ENCODE results near the gene ARHGAP25. TPM values are rescaled to one million over a fixed set of nuclear protein-coding genes. Genes with fewer than 3 reads are reported as not detected.
A peak's percentile ranks its signal among the peaks of the same experiment; 100 is the strongest.

The ARHGAP25 gene
- polyA plus RNA-seq, 4 donors = 5.9 to 8.1 (median 7.8) TPM

DNA sequence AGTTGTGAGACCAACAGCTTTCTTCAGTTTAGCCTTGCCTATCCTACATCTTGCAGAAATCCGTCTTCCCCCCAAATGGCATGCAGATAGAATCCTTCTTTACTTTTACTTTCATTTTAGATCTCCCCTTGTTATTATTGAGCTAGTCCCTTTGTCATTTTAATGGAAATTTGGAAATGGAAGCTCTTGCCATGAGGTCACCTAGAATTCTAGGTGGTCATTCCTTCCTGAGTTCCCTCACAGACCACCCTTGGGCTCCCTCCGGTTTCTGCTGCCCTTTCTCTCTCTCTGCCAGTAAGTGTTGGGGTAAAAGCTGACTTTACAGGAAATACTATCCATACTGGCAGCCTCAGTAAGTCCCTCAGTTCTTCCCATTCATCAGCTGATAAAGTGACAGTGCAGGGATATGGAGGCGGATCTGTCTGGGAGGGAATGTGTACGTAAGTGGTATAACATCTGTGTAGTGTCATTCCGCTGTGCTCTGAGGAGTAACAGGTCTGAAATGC, 30.2 kb downstream of the ARHGAP25 start:
- no peak for DNase-seq (ENCODE audit: low read depth in 4 of 4, low spot score in 3 of 4)

DNA sequence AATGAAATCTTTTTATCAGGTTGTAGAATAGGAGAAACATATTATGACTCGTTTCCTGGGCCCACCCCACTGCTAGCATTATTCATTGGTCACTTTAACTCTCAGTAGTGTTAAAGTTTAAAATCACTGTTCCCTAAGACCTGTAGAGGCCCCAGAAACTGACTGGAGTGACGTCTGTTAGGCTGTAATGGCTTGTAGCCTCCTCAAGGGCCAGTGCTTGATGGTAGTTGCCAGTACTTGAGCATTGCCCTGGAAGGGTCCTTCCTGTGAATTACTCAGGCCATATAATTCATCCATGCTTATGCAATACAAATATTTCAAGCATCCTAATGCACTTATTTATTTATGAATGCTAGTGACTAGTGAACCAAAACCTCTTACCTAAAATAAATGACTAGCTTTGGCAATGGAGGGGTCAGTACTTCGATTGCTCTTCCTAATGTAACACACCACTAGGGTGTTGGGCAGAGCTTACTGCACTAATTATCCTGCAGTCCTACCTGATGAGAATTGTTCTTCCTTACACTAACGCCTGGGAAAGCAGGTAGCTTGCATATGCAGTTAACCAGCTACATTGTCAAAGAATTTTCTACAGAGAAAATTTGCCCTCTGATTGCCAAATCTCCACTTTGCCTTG, 31.2 kb downstream of the ARHGAP25 start:
- DNase-seq (ENCODE audit: low read depth in 4 of 4, low spot score in 3 of 4) = no peak

DNA sequence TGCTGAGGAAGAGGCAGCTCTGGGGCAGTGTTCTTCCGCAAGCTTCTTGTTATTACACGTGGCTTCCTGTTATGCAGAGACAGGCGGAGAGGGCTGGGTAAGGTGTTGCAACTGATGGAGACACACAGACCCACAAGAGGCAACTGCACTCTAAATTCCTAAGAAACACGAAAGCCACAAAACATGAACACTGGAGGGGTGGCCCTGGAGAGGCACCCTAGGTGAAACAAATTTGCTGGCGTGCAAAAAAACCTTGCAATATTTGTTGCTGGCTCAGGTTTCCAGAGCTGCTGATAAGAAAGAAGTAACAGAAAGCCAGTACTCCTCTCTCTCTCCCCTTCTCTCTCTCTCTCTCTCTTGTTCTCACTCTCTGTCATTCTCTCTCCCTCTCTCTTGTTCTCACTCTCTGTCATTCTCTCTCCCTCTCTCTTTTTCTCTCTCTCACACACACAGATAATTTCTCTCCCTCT, 31.8 kb downstream of the ARHGAP25 start:
- no peak for DNase-seq (ENCODE audit: low read depth in 4 of 4, low spot score in 3 of 4)

DNA sequence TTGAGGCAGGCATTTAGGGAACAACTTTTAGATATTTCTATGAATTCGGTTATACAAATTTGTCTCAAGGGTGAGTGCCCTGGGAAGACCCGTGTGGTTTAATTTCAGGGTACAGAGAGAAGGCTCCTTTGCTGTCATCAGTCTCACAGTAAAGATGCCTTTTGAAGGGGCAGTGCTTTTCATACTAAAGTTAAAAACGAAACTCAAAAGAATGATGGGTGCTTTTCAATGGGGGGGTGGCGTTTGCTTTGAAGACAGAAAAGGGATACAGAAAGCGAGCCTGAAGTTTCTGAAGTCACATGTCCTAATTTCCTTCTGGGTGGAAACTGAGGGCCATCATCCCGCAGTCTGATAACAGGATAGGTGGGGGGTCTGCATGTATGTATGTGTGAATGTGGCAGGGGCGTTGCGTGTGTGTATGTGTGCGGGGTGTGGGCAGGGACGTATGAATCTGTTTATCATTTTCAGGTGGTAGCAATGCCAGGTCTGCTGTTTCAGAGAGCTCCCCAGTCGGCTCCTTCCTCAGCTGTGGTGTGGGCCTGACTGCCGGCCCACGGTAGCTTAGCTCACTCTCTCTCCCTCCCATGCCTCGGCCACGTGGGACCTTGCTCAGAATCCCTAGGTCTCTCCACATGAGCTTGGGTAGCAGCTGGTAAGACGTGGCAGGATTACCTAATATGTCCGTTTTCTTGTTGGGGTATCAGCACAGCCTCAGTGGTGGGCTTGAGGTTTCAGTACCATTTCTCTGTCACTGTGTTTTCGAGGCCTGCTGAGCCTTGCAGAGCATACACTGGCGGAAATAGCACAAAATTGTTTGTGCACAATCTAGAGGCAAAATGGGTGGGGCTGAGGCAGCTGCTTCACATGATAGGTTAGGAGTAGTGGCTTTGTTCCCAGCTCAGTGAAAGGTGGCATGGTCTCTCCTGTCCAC, 32.7 kb downstream of the ARHGAP25 start:
- DNase-seq (ENCODE audit: low read depth in 4 of 4, low spot score in 3 of 4) = no peak

DNA sequence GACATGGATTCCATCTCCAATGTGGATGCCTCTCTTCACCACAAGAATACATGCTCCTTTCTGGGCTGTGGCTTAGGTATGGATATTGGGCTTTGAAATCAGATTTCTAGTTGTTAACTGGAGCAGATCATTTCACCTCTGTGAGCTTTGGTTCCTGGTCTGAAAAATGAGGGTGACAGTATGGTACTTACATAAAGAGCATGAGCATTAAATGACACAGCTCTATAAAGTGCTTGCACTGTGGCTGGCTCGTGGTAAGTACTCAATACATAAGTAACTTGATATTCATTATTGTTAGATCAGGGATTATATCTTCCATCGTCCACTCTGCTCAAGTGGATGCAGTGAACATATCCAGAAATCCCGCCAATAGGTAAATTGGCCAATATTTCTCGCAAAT, 33.4 kb downstream of the ARHGAP25 start:
- DNase-seq (ENCODE audit: low read depth in 4 of 4, low spot score in 3 of 4) = no peak

DNA sequence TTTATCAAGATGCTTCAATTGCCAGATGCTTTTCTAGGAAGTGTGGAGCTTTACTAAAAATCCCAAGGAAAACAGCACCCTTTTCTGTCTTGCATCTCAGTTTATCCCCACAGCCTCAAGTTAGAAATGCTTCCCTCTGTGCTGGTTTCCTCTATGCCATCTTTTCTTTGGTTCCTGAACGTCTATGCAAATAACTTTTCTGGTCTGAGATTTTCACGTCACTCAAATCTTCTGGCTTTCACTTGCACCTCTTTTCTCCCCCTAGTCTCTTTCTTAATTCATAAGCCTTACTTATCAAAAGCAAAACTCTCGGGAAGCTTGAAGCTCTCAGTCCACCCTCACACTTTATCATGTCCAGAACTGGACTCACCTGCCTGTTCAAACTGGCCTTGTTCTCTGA, 33.9 kb downstream of the ARHGAP25 start:
- DNase-seq (ENCODE audit: low read depth in 4 of 4, low spot score in 3 of 4) = no peak

DNA sequence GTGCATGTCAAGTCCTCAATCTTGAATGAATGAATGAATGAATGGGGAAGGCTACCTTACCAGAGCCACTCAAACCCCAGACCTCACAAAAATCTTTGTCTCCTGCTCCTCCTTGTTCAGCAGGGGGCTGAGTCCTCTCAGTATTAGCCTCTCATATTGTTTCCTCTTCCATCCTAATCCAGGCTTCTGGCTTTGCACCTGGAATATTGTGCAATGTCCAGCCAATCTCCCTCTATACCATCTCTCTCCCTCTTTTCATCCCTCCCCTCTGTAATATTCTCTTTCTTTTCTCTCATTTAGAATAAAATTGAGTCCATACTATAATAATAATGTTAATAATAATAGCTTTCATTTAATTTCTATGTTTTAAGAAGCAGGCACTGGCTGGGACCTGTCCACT, 34.3 kb downstream of the ARHGAP25 start:
- no peak for DNase-seq (ENCODE audit: low read depth in 4 of 4, low spot score in 3 of 4)

DNA sequence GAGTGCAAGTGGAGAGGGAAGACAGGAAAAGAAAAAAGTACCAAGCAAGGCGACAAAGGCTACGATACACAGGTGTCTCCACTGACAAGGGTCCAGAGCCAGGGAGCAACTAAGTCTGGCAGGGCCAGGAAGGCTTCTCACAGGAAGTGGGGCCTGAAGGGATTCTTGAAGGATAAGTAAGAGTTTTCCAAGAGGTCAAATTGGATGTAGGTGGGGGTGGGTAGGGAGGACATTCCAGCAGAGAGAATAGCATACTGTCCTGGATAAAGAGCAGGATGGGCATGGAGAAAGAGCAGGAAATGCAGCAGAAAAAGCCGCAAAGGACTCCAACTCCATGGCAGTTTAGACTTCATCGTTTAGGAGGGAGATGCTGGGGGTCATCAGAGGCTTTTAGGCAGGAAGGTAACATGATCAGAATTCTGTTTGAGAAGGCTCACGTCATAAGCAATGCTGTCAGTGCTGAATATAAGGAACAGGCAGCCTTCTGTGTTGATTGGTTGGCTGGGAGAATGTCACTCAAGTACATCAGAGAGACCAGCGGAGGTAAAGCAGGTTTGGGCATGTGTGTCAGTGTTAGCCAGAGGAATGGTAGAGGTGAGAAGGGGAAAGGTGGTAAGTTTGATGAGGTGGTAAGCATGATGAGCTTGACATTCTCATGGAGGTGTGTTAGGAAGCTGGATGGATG, 35.1 kb downstream of the ARHGAP25 start:
- no peak for DNase-seq (ENCODE audit: low read depth in 4 of 4, low spot score in 3 of 4)

DNA sequence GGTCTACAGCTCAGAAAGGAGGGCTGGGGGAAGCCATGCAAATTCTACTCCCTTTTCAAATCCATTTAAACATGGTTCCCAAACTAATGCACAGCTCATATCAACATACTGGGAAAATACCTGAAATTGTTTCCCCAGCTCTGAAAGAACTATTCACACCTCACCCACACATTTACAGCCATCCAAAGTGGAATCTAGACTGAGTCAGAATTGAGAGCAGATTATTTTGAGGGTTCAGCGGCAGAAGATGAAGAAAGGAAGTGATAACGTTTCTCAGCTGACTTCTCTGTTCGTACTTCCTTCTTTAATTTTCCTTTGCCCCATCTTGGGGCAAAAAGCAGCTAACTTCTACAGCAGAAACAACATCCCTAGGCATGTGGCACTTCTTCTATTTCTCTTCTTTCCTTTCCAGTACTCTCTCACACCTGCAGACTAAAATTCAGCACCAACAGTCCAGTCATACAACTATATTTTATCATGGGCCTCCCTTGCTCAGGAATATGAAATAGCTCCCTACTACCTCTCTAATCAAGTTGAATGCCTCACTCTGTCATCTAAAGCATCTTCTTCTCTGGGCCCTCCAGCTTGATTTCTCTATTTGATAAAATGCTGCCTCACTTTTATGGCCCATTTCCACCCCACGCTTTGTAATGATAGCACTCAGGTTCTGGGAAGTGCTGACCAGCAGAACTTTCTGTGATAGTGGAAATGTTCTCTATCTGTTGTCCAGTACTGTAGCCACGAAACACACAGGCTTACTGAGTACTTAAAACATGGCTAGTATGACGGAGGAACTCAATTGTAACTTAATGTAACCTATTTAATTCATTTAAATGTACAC, 35.9 kb downstream of the ARHGAP25 start:
- no peak for DNase-seq (ENCODE audit: low read depth in 4 of 4, low spot score in 3 of 4)

DNA sequence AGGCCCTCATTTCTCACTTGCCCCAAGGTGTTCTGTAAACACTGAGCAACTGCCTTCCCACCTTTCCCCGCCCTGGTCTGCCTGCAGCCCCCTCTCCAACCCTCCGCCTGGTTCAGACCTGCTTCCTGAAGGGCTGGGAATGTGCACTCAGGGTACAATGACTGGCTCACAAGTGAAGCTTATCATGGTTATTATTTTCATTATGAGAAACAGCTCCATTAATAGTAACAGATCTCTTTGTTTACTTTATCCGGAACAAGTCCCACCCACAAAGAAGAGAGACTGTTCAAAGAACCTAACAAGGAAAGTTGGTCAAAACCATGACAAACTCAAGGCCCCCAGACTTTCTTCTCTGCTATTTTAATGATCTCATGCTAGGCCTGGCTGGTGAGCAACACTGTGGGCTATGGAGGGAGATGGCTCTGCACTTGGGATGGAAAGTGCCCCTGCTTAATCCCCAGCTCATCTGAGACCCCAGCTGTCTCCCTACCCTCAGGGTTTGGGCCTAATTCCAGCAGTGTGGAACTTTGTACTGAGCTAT, 36.7 kb downstream of the ARHGAP25 start:
- DNase-seq (ENCODE audit: low read depth in 4 of 4, low spot score in 3 of 4) = no peak

DNA sequence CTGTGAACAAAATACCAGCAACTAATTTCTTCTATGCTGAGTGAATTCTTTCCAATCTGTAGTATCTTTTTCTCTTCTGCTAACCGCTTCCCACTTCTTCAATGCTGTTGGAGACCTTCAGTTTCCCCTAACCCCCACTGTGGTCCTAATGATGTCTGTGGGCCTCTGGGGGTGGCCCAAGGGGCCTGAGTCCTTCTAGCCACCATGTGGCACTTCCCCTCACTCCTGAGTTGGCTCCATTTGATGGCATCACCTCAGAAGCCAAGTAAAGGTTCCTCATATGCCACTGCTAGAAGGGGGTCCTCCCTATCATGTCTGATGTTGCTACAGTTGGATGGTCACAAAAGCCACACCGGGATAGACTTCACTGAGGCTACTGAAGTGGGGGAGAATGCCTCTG, 37.5 kb downstream of the ARHGAP25 start:
- DNase-seq (ENCODE audit: low read depth in 4 of 4, low spot score in 3 of 4) = no peak

DNA sequence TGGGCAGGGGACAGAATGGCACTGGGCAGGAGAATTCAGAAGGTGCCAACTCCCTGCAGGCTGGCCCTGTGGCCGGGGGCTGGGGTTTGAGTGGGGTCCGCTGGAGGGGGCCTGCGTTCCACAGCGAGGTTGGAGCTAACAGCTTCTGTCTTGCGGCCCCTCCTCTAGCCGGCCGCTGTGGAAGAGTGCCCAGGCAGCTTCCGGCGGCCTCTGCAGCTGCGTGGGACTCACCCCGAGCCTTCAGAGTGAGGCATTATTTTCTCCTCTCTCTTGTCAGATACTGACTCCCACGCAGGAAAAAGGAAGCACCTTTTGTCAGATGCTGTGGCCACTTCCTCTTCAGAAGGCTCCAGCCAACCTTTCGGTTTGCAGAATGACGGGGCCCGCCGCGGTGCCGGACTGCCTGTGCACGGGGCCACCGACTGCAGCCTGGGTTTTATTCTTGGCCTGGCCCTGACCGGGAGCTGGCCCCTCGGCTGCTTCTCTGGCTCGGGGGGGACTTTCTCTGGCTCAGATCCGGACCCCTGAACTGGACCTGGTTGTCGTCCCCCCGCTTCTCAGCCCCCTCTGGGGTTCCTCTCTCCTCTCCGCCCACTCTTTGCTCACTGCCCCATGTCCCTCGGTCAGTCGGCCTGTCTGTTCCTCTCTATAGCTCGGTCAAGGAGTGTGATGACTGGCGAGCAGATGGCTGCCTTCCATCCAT, 40.1 kb downstream of the ARHGAP25 start:
- peak in 3 of 4 donors; percentile 36 to 56 (median 45) for DNase-seq (ENCODE audit: low read depth in 4 of 4, low spot score in 3 of 4)

DNA sequence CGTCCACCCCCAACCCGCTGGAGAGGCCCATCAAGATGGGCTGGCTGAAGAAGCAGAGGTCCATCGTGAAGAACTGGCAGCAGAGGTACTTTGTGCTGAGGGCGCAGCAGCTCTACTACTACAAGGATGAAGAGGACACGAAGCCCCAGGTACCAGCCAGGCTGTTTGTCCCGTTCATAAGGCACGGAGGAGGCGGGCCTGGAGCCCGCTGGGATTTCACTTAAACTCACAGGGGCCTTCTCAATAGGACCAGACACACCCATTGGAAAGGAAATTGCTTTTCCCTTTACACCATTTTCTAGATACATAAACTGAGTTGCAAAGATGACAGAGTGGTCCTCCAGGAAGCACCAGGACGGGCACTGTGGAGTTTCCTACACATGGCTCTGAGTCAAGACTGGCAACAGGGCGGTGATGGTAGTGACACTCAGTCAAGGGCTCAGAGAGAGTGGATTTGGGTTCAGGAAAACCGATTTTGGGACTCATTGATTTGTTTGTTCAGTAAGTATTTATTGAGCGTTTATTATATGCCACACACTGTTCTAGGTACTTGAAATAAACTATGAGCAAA, 40.7 kb downstream of the ARHGAP25 start:
- DNase-seq (ENCODE audit: low read depth in 4 of 4, low spot score in 3 of 4) = no peak

DNA sequence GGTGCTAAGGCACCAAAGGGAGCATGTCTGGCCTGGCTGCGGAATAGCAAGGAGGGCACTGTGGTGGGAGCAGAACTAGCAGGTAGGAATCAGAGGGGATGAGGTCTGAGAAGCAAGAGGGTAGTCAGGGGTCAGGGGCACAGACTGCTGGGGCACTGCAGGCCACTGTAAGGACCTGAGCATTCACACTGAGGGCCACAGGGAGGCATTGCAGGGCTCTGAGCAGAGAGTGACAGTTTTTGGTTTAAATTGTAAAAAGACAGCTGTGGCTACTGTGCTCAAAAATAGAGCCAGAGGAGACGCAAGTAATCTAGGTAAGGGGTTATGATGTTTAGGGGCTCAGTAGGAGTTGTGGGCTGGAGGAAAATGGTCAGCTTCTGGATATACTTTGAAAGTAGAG, 41.5 kb downstream of the ARHGAP25 start:
- DNase-seq (ENCODE audit: low read depth in 4 of 4, low spot score in 3 of 4) = no peak

DNA sequence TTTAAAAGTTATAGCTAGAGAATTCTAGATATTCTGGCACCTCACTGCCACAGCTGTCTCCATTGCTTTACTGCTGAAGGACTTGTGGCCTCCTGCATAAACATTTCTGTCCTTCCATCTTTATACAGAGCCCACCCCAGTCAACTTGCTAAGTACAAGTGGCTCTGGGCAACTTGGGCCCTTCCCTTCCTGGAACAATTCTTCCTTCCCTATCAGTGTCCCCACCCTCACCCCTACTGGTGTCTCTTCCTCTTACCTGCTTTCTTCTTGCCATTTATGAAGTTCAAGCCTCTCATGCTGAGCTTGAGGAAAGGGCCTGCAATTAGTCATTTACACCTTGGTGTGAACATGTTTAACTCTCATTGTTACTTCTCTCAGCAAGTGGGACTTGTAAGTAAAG, 45.0 kb downstream of the ARHGAP25 start:
- DNase-seq (ENCODE audit: low read depth in 4 of 4, low spot score in 3 of 4) = no peak

DNA sequence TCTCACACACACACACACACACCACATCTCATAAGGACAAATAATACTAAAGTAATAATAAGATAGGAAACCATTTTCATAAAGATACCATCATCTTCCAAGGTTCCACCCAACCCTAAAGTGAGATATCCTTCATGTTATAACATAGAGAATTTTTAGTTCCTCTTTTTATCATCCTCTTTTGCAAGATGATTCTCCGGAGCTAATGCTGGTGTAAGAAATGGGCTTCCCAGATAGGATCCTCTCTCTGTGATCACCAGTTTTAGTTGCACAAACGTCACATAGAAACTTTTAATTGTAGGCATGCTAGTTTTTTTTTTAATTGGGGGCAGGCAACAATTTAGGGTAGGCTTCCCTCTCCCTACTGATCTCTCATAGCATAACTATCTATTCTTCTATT, 49.6 kb downstream of the ARHGAP25 start:
- no peak for DNase-seq (ENCODE audit: low read depth in 4 of 4, low spot score in 3 of 4)

DNA sequence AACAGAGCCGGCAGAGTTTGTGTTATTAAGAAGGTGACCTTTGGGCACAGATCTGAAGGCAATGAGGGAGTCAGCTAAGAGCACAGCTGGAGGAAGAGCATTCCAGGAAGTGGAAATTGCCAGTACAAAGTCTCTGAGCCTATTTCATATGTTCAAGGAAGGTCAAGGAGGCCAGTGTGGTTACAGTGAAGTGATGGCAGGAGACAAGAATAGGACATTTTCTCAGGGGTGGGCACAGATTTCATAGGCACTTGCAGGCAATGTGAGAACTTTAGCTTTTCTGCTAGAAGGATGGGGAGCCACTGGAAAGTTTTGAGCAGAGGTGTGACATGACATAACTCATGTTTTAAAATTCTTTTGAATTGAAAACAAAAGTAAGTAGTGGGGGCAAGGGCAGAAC, 50.3 kb downstream of the ARHGAP25 start:
- DNase-seq (ENCODE audit: low read depth in 4 of 4, low spot score in 3 of 4) = no peak

DNA sequence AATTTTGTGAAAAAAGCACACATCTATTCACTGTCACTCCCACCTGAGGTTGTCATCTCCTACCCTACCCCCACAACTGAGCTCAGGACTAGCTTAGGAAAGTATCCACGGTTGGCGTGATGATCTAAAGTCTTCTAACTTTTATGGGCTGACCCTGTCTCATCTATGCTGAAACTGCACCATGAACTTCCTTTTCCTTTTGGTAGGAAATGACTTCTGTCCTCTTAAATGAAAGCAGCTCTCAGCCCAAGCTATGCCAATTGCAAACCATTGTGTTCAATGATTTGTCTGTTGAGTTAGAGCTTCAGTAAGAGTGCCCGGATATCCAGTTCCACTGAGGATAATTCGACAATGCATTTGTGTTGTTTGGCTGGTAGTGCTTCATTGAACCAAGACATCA, 52.7 kb downstream of the ARHGAP25 start:
- DNase-seq (ENCODE audit: low read depth in 4 of 4, low spot score in 3 of 4) = no peak

DNA sequence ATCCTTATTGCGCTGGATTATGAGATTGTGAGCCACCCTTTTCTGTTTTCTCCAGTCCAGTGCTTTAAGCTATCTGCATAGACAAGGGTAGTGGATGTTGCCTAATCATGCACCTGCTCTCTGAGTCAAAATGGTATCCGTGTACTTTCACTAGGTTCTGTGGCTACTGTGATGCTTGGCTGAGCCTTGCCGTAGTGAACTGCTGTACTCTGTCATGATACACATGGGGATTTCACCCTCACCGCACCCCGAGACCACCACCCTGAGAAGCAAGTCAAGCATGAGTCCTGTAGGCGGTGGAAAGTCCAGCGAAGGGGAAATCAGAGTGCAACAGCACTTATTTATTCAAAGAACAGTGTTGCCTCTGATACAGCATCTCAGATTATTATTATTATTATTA, 55.0 kb downstream of the ARHGAP25 start:
- DNase-seq (ENCODE audit: low read depth in 4 of 4, low spot score in 3 of 4) = no peak

Measured in left renal pelvis (tissue), 4 donors.